Measurements from ENCODE around the gene KCNJ12. TPM values are rescaled to one million over a fixed set of nuclear protein-coding genes. Genes with fewer than 3 reads are reported as not detected.

Gene KCNJ12
- total RNA-seq, 1 donor from 2014 or later: 0.10 TPM

- Mint-ChIP-seq H3K27me3 (peaks cover 57% of the 10 kb centered on the region), H3K27ac (no peak overlapping the region), H3K4me3 (ENCODE audit: low read depth) (peak overlapping the region; percentile 58), H3K4me1 (ENCODE audit: low read depth) (peaks cover 3% of the 10 kb centered on the region), H3K36me3 (ENCODE audit: insufficient read depth) (no peaks in the 10 kb centered on the region), H3K9me3 (ENCODE audit: low read depth) (no peaks in the 10 kb centered on the region)
- TF ChIP-seq CTCF (IDR thresholded peaks at IDR 0.05; ENCODE audit: unreplicated experiment): no peak
- no peak for DNase-seq (ENCODE audit: low spot score, unreplicated experiment)
These were observed 996 bp upstream of the KCNJ12 start for GRCh38 chr17:21375162-21375560.

GRCh38 chr17:21375757-21376080, 438 bp upstream of the KCNJ12 start:
- Mint-ChIP-seq H3K27me3 (peaks cover 54% of the 10 kb centered on the region), H3K4me1 (ENCODE audit: low read depth) (peaks cover 2% of the 10 kb centered on the region), H3K27ac (no peak overlapping the region), H3K9me3 (ENCODE audit: low read depth) (no peaks in the 10 kb centered on the region), H3K36me3 (ENCODE audit: insufficient read depth) (no peaks in the 10 kb centered on the region), H3K4me3 (ENCODE audit: low read depth) (peak overlapping the region; percentile 58)
- no peak for TF ChIP-seq CTCF (IDR thresholded peaks at IDR 0.05; ENCODE audit: unreplicated experiment)
- DNase-seq (ENCODE audit: low spot score, unreplicated experiment): no peak

- Mint-ChIP-seq H3K4me1 (ENCODE audit: low read depth) (peaks cover 2% of the 10 kb centered on the region), H3K4me3 (ENCODE audit: low read depth) (peak overlapping the region; percentile 54), H3K9me3 (ENCODE audit: low read depth) (no peaks in the 10 kb centered on the region), H3K36me3 (ENCODE audit: insufficient read depth) (no peaks in the 10 kb centered on the region), H3K27me3 (peaks cover 58% of the 10 kb centered on the region), H3K27ac (no peak overlapping the region)
- DNase-seq (ENCODE audit: low spot score, unreplicated experiment): no peak
- no peak for TF ChIP-seq CTCF (IDR thresholded peaks at IDR 0.05; ENCODE audit: unreplicated experiment)
These were observed 868 bp downstream of the KCNJ12 start for GRCh38 chr17:21376759-21377690.

- H3K27ac Mint-ChIP-seq: no peak overlapping the region
- peaks cover 58% of the 10 kb centered on the region for H3K27me3 Mint-ChIP-seq
- no peak overlapping the region for H3K4me3 Mint-ChIP-seq (ENCODE audit: low read depth)
- TF ChIP-seq CTCF (IDR thresholded peaks at IDR 0.05; ENCODE audit: unreplicated experiment): peak; percentile 33
- DNase-seq (ENCODE audit: low spot score, unreplicated experiment): peak; percentile 19
- no peaks in the 10 kb centered on the region for H3K9me3 Mint-ChIP-seq (ENCODE audit: low read depth)
- peaks cover 2% of the 10 kb centered on the region for H3K4me1 Mint-ChIP-seq (ENCODE audit: low read depth)
- no peaks in the 10 kb centered on the region for H3K36me3 Mint-ChIP-seq (ENCODE audit: insufficient read depth)
These were observed 1.7 kb downstream of the KCNJ12 start for GRCh38 chr17:21377705-21378396.

- Mint-ChIP-seq H3K36me3 (ENCODE audit: insufficient read depth) (no peaks in the 10 kb centered on the region), H3K4me3 (ENCODE audit: low read depth) (no peak overlapping the region), H3K9me3 (ENCODE audit: low read depth) (no peaks in the 10 kb centered on the region), H3K4me1 (ENCODE audit: low read depth) (peaks cover 2% of the 10 kb centered on the region), H3K27me3 (peaks cover 50% of the 10 kb centered on the region), H3K27ac (no peak overlapping the region)
- DNase-seq (ENCODE audit: low spot score, unreplicated experiment): no peak
- TF ChIP-seq CTCF (IDR thresholded peaks at IDR 0.05; ENCODE audit: unreplicated experiment): no peak
These were observed 2.4 kb downstream of the KCNJ12 start for GRCh38 chr17:21378553-21378952.
